Stimulated activated CD8-positive, alpha-beta memory T cell treated with anti-CD3 and anti-CD28 coated beads, Interleukin-15, amount 100 ng/mL, for 1 hour (primary cell): ENCODE data around the gene CASQ2.

Experiments
- DNase-seq: peaks from one replicate; pipeline ENCODE4 v3.0.0-alpha.2; 2020; ENCODE audit warnings: low read depth

Gene CASQ2

GRCh38 chr1:115768549-115768948 is at the start of gene CASQ2:
TSS of gene CASQ2 (minus strand) at chr1:115768714. CDS start at chr1:115768541, 173 bp downstream.
- no peak for DNase-seq

- DNase-seq, result no peak
These were observed 47.2 kb upstream of the CASQ2 start for GRCh38 chr1:115815694-115816093.

DNA sequence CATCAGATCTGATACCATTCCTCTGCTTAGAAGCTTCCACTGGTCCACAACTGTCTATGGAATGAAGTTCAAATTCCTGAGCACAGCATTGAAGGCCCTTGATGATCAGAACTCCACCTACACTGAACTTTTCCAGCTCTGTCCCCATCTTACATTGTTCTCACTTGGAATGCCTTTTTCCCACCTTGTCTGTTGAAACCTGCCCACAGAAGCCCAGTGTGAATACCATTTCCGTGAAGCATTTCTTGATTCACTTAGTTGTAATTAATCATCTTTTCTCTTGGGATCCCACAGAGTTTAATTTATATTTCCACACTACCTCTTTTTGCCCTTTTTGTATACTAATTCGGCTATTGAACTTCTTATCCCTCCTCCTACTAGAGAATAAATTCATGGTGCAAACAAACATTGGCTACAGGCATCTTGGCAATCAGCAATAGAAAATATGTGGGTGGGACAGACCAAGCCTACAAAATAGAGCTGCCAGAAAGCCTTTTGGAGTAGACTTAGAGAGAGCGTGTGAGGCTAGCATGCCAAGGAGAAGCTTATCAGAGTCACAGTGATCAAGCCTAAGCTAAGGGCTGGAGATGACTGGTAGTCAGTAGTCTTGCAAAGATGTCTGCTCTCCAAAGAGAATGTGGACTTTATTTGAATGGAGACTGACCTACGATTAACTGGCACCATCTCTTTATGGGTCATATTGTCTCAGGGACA is 46.3 kb upstream of the CASQ2 start:
- no peak for DNase-seq

- DNase-seq, result no peak
These were observed 45.2 kb upstream of the CASQ2 start for GRCh38 chr1:115813727-115814126.

- no peak for DNase-seq
These were observed 42.8 kb upstream of the CASQ2 start for GRCh38 chr1:115811140-115811828.

DNA sequence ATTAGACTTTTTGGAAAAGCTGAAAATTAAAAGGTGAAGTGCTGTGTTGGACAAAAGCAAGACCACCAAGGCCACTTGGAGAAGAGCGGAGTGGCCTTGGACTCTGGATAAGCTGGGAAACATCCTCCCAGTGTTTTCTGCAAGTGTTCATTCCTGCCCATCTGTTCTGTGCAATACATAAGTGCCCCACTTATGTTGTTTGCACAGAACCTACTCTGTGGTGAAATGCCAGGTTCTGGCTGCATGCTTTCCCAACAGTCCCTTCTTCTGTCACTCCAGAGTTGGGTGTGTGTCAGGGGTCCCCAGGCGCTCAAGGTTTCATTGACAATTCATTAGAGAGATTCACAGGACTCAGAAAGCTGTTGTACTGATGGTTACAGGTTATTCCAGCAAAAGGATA is 42.1 kb upstream of the CASQ2 start:
- no peak for DNase-seq

DNA sequence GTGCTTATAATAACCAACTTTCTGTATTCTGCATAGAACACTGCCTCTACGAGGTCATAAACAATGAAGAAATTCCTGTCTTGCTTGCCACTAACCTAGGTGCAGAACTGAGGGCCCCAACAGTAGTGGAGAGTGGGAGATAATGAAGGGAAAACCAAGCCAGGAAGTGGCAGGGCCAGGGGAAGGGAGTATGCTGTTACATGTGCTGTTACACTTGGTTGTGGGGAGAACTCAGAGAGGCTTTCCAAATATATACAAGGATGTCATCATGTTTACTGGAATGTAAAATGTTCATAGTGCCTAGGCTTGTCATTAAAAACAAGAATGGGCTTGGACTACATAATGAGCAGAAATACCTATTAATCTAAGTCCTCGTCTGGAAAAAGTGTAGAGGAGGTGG is 41.3 kb upstream of the CASQ2 start:
- DNase-seq, result no peak

DNA sequence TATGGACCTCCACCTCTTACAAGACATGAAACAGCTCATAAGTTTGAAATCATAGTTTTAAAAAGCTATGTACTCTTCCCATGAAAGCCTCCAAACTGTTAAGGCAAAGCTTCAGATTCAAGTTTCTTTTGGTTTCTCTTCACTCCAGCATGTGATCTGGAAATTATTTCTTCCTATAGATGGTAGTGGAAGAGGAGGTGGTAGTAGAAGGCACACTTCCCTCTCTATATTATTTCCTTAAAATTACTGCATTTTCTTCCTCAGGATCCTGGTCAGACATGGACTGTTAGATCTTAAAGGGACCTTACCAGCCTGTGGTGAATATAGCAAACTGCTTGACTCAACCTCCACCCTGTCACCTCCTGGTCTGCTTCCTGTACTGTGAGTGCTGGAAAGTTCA is 40.6 kb upstream of the CASQ2 start:
- DNase-seq, result no peak

DNA sequence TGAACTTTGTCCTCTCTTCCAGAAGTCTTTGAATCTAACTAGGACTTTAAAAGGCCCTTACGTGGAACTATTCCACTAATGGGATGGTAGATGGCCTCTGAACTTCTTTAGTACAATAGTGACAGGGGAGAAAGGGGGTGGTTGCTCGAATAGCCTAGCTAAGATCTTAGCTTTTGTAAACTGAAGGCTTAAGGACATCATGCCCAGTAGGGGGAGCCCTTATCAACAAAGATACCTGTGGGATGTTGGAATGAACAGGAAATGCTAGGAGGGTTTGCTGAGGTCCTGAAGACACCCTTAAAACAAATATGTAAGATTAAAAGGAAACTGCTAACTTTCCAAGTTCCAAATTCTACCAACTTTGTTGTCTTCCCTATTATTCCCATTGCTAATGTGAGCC is 39.2 kb upstream of the CASQ2 start:
- DNase-seq, result peak; percentile 16

DNA sequence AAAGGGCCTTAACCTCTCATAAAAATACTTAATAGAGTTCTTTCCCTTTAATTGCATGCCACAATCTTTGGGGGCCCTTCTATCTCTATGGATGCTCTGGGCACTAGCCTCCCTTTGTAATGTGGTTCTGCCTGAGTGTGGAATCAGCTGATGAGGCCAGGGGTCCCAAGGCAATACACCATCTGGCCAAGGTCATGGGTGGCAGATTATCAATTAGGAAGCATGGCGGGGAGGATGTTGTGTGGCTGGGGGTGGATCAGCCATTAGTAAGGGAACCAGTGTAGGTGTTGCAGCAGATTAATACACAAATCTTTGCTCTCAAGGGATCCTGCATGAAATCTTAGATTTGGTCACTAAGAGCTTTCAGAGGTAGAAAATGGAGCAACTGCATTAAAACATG is 37.1 kb upstream of the CASQ2 start:
- DNase-seq, result no peak

- DNase-seq, result no peak
These were observed 33.9 kb upstream of the CASQ2 start for GRCh38 chr1:115802416-115802815.

DNA sequence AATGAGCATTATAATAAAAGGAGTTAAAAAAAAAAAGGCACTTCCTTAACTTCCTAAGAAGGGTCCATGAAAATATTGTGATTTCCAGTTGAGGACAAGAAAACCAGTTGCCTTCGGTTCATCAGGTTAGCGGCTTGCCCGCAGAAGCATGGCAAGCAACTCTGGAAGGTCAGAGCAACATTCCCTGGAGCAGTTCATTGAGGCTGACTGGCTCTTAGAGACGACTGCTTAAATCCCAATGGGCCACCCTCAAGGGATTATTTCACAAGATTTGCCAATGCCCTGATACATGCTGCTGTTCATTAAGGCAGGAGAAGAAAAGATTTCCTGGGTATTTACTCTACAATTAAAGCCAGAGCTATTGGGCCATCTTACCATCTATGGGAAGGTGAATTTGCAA is 29.0 kb upstream of the CASQ2 start:
- DNase-seq, result no peak

DNA sequence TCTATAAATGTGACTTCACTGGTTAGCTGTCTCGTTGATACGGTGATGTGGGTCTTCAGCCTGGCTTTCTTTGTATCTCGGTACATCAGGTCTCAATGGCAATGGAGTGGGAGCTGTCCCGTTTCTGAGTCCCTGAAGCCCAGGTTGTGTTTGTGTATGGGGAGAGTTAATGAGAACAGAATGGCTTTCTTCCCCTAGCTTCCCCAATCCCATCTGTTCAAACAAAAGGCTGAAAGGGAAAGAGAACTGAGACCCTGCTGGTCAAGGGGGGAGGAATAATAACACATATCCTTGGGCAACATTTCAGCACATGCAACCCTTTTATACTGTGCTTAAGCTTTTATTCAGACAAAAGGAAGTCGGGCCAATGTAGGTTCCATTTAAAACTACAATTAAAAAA is 28.4 kb upstream of the CASQ2 start:
- DNase-seq, result no peak

DNA sequence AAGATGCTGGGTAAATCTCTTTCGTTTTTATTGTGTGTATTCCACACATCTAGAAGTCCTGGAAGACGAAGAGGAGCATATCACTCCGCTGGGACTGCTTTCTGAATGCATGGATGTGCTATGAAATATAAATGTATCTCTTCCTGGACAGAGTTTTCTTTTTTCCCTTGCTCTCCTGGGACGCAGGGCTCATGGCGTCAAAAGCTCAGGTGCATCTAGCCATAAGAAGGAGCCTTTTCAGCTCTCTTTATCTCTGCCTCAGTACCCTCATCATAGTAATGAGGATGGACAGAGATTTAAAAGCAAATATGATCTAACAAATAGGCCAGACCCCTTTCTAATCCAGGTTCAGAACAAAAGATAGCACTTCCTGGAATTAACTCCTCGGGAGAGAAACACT is 27.5 kb upstream of the CASQ2 start:
- DNase-seq, result no peak

- no peak for DNase-seq
These were observed 26.6 kb upstream of the CASQ2 start for GRCh38 chr1:115794976-115795639.

GRCh38 chr1:115793162-115793561 is 24.6 kb upstream of the CASQ2 start:
- no peak for DNase-seq

DNA sequence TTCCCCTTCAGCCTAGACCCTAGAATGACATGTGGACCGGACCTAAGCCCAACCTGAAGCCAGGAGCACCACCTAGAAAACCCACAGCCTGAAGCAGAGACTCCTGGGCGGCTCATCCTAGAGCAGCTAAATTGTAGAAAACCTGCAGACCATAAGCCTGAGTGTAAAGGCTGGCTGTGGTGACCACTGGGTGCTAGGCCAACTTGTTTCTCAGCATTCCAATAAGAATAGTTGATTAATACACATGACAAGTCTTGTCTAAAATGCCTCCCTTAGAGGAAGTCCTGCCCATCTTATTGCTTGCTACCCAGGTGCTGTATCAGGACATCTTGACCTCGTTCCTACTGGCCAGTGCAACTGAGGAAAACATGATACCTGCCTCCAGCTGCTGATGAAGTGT is 23.3 kb upstream of the CASQ2 start:
- DNase-seq, result no peak

DNA sequence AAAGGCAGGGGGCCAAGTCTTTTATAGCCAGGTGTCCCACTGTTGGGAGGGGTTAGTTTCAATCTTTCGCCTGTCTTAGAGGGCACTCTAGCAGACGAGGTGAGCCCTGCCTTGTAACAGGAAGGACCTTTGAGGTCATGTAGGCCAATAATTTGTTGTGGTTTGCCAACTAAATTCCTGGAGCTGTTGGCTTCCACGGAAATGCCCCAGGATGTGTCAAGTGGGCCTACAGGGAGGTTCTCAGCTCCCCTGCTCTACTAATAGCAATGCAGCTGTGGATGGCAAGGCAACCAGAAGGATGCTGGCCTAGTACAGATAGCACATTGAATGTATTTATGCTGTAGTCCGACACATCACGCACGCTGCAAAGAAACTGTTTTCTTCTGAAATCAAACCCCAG is 22.3 kb upstream of the CASQ2 start:
- no peak for DNase-seq

DNA sequence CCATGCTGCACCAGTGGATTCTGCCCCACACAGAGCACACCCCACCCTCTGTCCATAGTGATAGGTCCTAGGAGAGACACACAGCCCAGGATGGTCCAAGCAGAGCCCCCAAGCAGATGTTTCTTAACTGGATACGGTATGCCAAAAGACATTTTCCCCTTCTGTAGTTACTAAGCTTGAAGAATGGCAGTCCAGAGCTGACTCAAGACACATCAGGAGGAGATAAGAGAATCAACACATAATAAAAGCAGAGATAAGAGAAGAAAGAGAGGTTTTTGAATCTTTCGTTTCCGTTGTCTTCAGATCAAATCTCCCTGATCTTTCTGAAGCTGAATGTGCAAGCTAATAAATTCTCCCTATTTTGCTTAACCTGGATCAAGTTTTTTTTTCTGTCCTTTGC is 21.8 kb upstream of the CASQ2 start:
- DNase-seq, result no peak

DNA sequence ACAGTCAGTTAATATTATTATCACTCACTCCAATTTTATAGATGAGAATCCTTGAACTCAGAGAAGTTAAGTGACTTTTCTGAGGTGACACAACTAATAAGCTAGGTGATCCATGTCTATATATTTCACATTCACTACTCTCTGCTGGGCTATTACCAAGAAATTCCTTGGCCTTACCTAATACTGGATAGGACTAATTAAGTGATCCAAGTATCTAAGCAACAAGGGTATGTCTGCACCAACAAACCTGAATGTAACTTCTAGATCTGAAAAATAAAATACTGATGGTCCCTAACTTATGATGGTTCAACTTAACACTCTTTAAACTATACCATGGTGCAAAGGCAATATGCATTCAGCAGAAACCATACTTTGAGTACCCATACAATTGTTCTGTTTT is 14.8 kb upstream of the CASQ2 start:
- DNase-seq, result no peak

GRCh38 chr1:115782571-115783281 is 14.2 kb upstream of the CASQ2 start:
- no peak for DNase-seq

GRCh38 chr1:115781851-115782250 is 13.3 kb upstream of the CASQ2 start:
- no peak for DNase-seq

DNA sequence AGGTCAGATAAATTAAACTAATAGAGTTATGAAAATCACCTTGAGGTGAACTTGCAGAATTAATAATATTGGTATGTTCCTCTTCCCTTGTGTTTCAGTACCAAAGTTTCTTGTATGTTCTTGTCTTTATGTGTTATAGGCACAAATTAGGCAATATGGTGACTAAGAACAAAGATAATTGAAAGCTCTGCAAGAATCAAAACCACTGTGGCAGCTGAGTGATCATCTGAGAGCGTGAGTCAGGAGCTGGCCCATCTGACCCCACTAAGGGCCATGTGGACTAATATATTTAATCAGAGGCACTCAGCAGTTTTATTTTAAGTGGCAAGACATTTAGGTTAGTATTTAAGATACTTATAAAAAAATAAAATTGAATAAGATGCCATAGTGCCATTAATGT is 12.8 kb upstream of the CASQ2 start:
- no peak for DNase-seq
